Mesodermal cell (in vitro differentiated cells): ENCODE results near the gene SCNM1.

Source experiments
- H3K27ac ChIP-seq: 2 replicates; pipeline ENCODE4 v1.7.0; 2013; ENCODE audit warnings: mild to moderate bottlenecking, low read depth, low read length, moderate library complexity; ENCODE audit not compliant: severe bottlenecking
- H3K36me3 ChIP-seq: 2 replicates; pipeline ENCODE4 v1.7.1; 2013; ENCODE audit warnings: mild to moderate bottlenecking, low read length, moderate library complexity; ENCODE audit not compliant: control insufficient read depth, insufficient read depth
- H3K4me1 ChIP-seq: one replicate; pipeline ENCODE4 v1.7.1; 2013; ENCODE audit warnings: mild to moderate bottlenecking, low read length; ENCODE audit not compliant: insufficient read depth, control insufficient read depth, poor library complexity, severe bottlenecking
- H3K4me3 ChIP-seq: 2 replicates; pipeline ENCODE4 v1.7.0; 2013; ENCODE audit warnings: low read length, control low read depth, mild to moderate bottlenecking; ENCODE audit not compliant: insufficient read depth, poor library complexity, severe bottlenecking; ENCODE audit errors: extremely low read depth
- H3K9me3 ChIP-seq: 2 replicates; pipeline ENCODE4 v1.7.1; 2013; ENCODE audit warnings: mild to moderate bottlenecking, low read length, moderate library complexity; ENCODE audit not compliant: control insufficient read depth
- WGBS, 2 experiments: methylation state at CpG; one replicate each; pipeline ENCODE4 v1.1.5; 2013; ENCODE audit warnings: missing lambda C conversion rate in 2 of 2; ENCODE audit not compliant: insufficient coverage in 2 of 2; 5-methylcytosine and 5-hydroxymethylcytosine counted together

Gene SCNM1

GRCh38 chr1:151135433-151136385, 30.2 kb upstream of the SCNM1 start:
- no peak overlapping the region for H3K27ac ChIP-seq
- WGBS, 2 experiments, result 92 to 96% methylated on average over 9 to 11 of the region's 12 CpGs
- H3K36me3 ChIP-seq, result peaks cover 28% of the 10 kb centered on the region
- H3K4me1 ChIP-seq, result peaks cover 10% of the 10 kb centered on the region
- H3K4me3 ChIP-seq, result no peak overlapping the region
- H3K9me3 ChIP-seq, result no peaks in the 10 kb centered on the region

- WGBS, 2 experiments, result 94 to 97% methylated on average over 5 to 6 of the region's 7 CpGs
- H3K4me3 ChIP-seq, result no peak overlapping the region
- no peak overlapping the region for H3K27ac ChIP-seq
- no peaks in the 10 kb centered on the region for H3K9me3 ChIP-seq
- H3K36me3 ChIP-seq, result peaks cover 31% of the 10 kb centered on the region
- no peaks in the 10 kb centered on the region for H3K4me1 ChIP-seq
Observed at GRCh38 chr1:151137789-151138188, 28.2 kb upstream of the SCNM1 start.

GRCh38 chr1:151142411-151143056, 23.4 kb upstream of the SCNM1 start:
- Histone ChIP-seq H3K4me3 (no peak overlapping the region), H3K4me1 (peaks cover 18% of the 10 kb centered on the region)
- 80 to 97% methylated on average over 1 to 4 of the region's 5 CpGs for WGBS, 2 experiments

GRCh38 chr1:151143057-151143435, 22.9 kb upstream of the SCNM1 start:
- H3K27ac ChIP-seq, result no peak overlapping the region
- 50 to 60% methylated on average over 1 of the region's 7 CpGs for WGBS, 2 experiments

More at GRCh38 chr1:151142411-151143056, 23.4 kb upstream of the SCNM1 start:
- Histone ChIP-seq H3K27ac (no peak overlapping the region), H3K36me3 (peaks cover 13% of the 10 kb centered on the region), H3K9me3 (no peaks in the 10 kb centered on the region)

GRCh38 chr1:151143986-151144385, 22.0 kb upstream of the SCNM1 start:
- WGBS, 2 experiments, result no CpG with 5 or more reads among the region's 5 CpGs
- no peaks in the 10 kb centered on the region for H3K9me3 ChIP-seq
- no peak overlapping the region for H3K27ac ChIP-seq
- peaks cover 10% of the 10 kb centered on the region for H3K36me3 ChIP-seq
- H3K4me1 ChIP-seq, result peaks cover 20% of the 10 kb centered on the region
- no peak overlapping the region for H3K4me3 ChIP-seq

More at GRCh38 chr1:151143057-151143435, 22.9 kb upstream of the SCNM1 start:
- H3K4me3 ChIP-seq, result no peak overlapping the region
- no peaks in the 10 kb centered on the region for H3K9me3 ChIP-seq
- peaks cover 10% of the 10 kb centered on the region for H3K36me3 ChIP-seq
- H3K4me1 ChIP-seq, result peaks cover 20% of the 10 kb centered on the region

- Histone ChIP-seq H3K4me1 (peaks cover 20% of the 10 kb centered on the region), H3K4me3 (peak overlapping the region; percentile 68), H3K36me3 (peaks cover 7% of the 10 kb centered on the region), H3K9me3 (no peaks in the 10 kb centered on the region), H3K27ac (no peak overlapping the region)
- 66 to 72% methylated on average over 3 to 5 of the region's 7 CpGs for WGBS, 2 experiments
Observed at GRCh38 chr1:151144474-151145303, 21.3 kb upstream of the SCNM1 start.

GRCh38 chr1:151145304-151146071, 20.5 kb upstream of the SCNM1 start:
- H3K4me3 ChIP-seq, result peak overlapping the region; percentile 68
- H3K9me3 ChIP-seq, result no peaks in the 10 kb centered on the region
- H3K27ac ChIP-seq, result no peak overlapping the region
- WGBS, 2 experiments, result 6% methylated on average over 36 of the region's 43 CpGs
- peaks cover 7% of the 10 kb centered on the region for H3K36me3 ChIP-seq
- H3K4me1 ChIP-seq, result peaks cover 20% of the 10 kb centered on the region

- WGBS, 2 experiments, result 0% methylated on average over 19 to 26 of the region's 26 CpGs
- peak overlapping the region; percentile 68 for H3K4me3 ChIP-seq
- H3K27ac ChIP-seq, result no peak overlapping the region
- no peaks in the 10 kb centered on the region for H3K9me3 ChIP-seq
- peaks cover 20% of the 10 kb centered on the region for H3K4me1 ChIP-seq
- peaks cover 7% of the 10 kb centered on the region for H3K36me3 ChIP-seq
Observed at GRCh38 chr1:151146072-151146411, 19.9 kb upstream of the SCNM1 start.

- H3K9me3 ChIP-seq, result no peaks in the 10 kb centered on the region
- H3K27ac ChIP-seq, result peak within 1 kb of the TSS; percentile 57
- H3K4me1 ChIP-seq, result peaks cover 20% of the 10 kb centered on the region
- peak within 1 kb of the TSS; percentile 68 for H3K4me3 ChIP-seq
- 0 to 1% methylated on average over 53 to 54 of the region's 61 CpGs for whole genome bisulfite sequencing, 2 experiments
- H3K36me3 ChIP-seq, result peaks cover 7% of the 10 kb centered on the region
Observed at GRCh38 chr1:151146412-151147131, 19.4 kb upstream of the SCNM1 start, which contains the start of gene SEMA6C. Gene SEMA6C, minus strand, starts transcription at chr1:151146631. Its CDS starts 4,010 bp downstream, at chr1:151142621.
